H9 (cell line): ENCODE measurements around the gene INPP4A. TPM values are rescaled to one million over a fixed set of nuclear protein-coding genes. Genes with fewer than 3 reads are reported as not detected.

Source experiments
- DNase-seq: peaks from one replicate; pipeline ENCODE4 v3.0.0-alpha.2; 2017
- H2AFZ ChIP-seq: one replicate; pipeline ENCODE4 v1.6.1; 2013; ENCODE audit warnings: mild to moderate bottlenecking, low read length, control low read depth, moderate library complexity
- H2AK5ac ChIP-seq: 2 replicates; pipeline ENCODE4 v1.6.1; 2013; ENCODE audit warnings: low read length, control low read depth, mixed read lengths; ENCODE audit not compliant: insufficient read length
- H2BK120ac ChIP-seq: one replicate; pipeline ENCODE4 v1.6.1; 2013; ENCODE audit warnings: low read depth, mild to moderate bottlenecking, low read length, control low read depth, inconsistent platforms; ENCODE audit not compliant: poor library complexity, severe bottlenecking
- H2BK12ac ChIP-seq: 2 replicates; pipeline ENCODE4 v1.6.1; 2013; ENCODE audit warnings: low read length, control low read depth, mixed read lengths, low read depth; ENCODE audit not compliant: insufficient read length
- H2BK15ac ChIP-seq: 2 replicates; pipeline ENCODE4 v1.6.1; 2013; ENCODE audit warnings: low read depth, low read length, control low read depth
- H2BK20ac ChIP-seq: one replicate; pipeline ENCODE4 v1.6.1; 2013; ENCODE audit warnings: low read depth, mild to moderate bottlenecking, low read length, control low read depth, inconsistent platforms; ENCODE audit not compliant: poor library complexity, severe bottlenecking
- H2BK5ac ChIP-seq: 2 replicates; pipeline ENCODE4 v1.6.1; 2013; ENCODE audit warnings: low read length, control low read depth, mixed read lengths; ENCODE audit not compliant: insufficient read length
- H3K14ac ChIP-seq: 2 replicates; pipeline ENCODE4 v1.6.1; 2013; ENCODE audit warnings: low read length, control low read depth; ENCODE audit not compliant: insufficient read depth
- H3K18ac ChIP-seq: 2 replicates; pipeline ENCODE4 v1.6.1; 2013; ENCODE audit warnings: low read depth, mild to moderate bottlenecking, mixed read lengths, low read length, control low read depth; ENCODE audit not compliant: insufficient read length
- H3K23ac ChIP-seq: 2 replicates; pipeline ENCODE4 v1.6.1; 2013; ENCODE audit warnings: low read length, control low read depth, mixed read lengths, low read depth; ENCODE audit not compliant: insufficient read length
- H3K23me2 ChIP-seq: 2 replicates; pipeline ENCODE4 v1.6.1; 2013; ENCODE audit warnings: low read depth, mild to moderate bottlenecking, mixed read lengths, low read length, control low read depth; ENCODE audit not compliant: insufficient read length, poor library complexity, severe bottlenecking
- H3K27ac ChIP-seq: 2 replicates; pipeline ENCODE4 v1.5.1; 2013; ENCODE audit warnings: low read length, control low read depth, mixed read lengths, low read depth; ENCODE audit not compliant: insufficient read length
- H3K27me3 ChIP-seq: 2 replicates; pipeline ENCODE4 v1.6.1; 2013; ENCODE audit warnings: low read length, control low read depth, inconsistent platforms; ENCODE audit not compliant: insufficient read depth
- H3K4ac ChIP-seq: 2 replicates; pipeline ENCODE4 v1.6.1; 2013; ENCODE audit warnings: low read depth, mild to moderate bottlenecking, control low read depth, inconsistent platforms, low read length, moderate library complexity
- H3K4me1 ChIP-seq: 2 replicates; pipeline ENCODE4 v1.6.1; 2013; ENCODE audit warnings: low read length, control low read depth, inconsistent platforms; ENCODE audit not compliant: insufficient read depth
- H3K4me2 ChIP-seq: 2 replicates; pipeline ENCODE4 v1.6.1; 2013; ENCODE audit warnings: low read length, control low read depth, mixed read lengths; ENCODE audit not compliant: insufficient read length, insufficient read depth
- H3K56ac ChIP-seq: 2 replicates; pipeline ENCODE4 v1.6.1; 2013; ENCODE audit warnings: low read depth, mild to moderate bottlenecking, mixed read lengths, low read length, control low read depth; ENCODE audit not compliant: insufficient read length
- H3K79me1 ChIP-seq: 2 replicates; pipeline ENCODE4 v1.6.1; 2013; ENCODE audit warnings: low read depth, mild to moderate bottlenecking, moderate library complexity, low read length, control low read depth, inconsistent platforms; ENCODE audit not compliant: insufficient read depth, poor library complexity, severe bottlenecking
- H3K79me2 ChIP-seq: 2 replicates; pipeline ENCODE4 v1.6.1; 2013; ENCODE audit warnings: low read length, control low read depth, inconsistent platforms; ENCODE audit not compliant: insufficient read depth
- H3K9ac ChIP-seq: 2 replicates; pipeline ENCODE4 v1.6.1; 2013; ENCODE audit warnings: low read length, control low read depth, mixed read lengths; ENCODE audit not compliant: insufficient read length; ENCODE audit errors: extremely low read depth
- H3K9me3 ChIP-seq: one replicate; pipeline ENCODE4 v1.6.1; 2013; ENCODE audit warnings: low read depth, low read length, inconsistent platforms; ENCODE audit not compliant: control insufficient read depth
- H3T11ph ChIP-seq: one replicate; pipeline ENCODE4 v1.6.1; 2013; ENCODE audit warnings: mild to moderate bottlenecking, low read length, control low read depth, inconsistent platforms
- H4K20me1 ChIP-seq: one replicate; pipeline ENCODE4 v1.6.1; 2013; ENCODE audit not compliant: control insufficient read depth, insufficient read length, insufficient read depth
- H4K5ac ChIP-seq: 2 replicates; pipeline ENCODE4 v1.6.1; 2013; ENCODE audit warnings: low read depth, mild to moderate bottlenecking, mixed read lengths, low read length, control low read depth; ENCODE audit not compliant: insufficient read length
- H4K8ac ChIP-seq: replicated peaks from 2 replicates; pipeline ENCODE4 v1.6.1; 2013; ENCODE audit warnings: low read length, control low read depth, mixed read lengths, low read depth; ENCODE audit not compliant: insufficient read length
- H4K91ac ChIP-seq: 2 replicates; pipeline ENCODE4 v1.6.1; 2013; ENCODE audit warnings: low read depth, mild to moderate bottlenecking, moderate library complexity, mixed read lengths, low read length, control low read depth; ENCODE audit not compliant: insufficient read length
- H3K27ac Mint-ChIP-seq, 3 experiments: 2 replicates in 2 of 3; 3 replicates in 1 of 3; pipeline ENCODE4 v1.8.0; 2020 to 2021; ENCODE audit warnings: mixed read lengths in 3 of 3, mild to moderate bottlenecking in 1 of 3, moderate library complexity in 1 of 3
- H3K27me3 Mint-ChIP-seq: 2 replicates; pipeline ENCODE4 v1.8.0; 2021; ENCODE audit warnings: low read depth, mild to moderate bottlenecking, moderate library complexity, mixed read lengths
- H3K36me3 Mint-ChIP-seq, 3 experiments: 2 replicates in 2 of 3; 3 replicates in 1 of 3; pipeline ENCODE4 v1.8.0; 2020 to 2021; ENCODE audit warnings: low read depth in 3 of 3, mixed read lengths in 3 of 3; ENCODE audit not compliant: insufficient read depth in 1 of 3
- H3K4me1 Mint-ChIP-seq, 2 experiments: 2 replicates each; pipeline ENCODE4 v1.8.0; 2020; ENCODE audit warnings: mixed read lengths in 2 of 2
- H3K4me3 Mint-ChIP-seq, 2 experiments: 2 replicates in 1 of 2; 3 replicates in 1 of 2; pipeline ENCODE4 v1.8.0; 2020 to 2021; ENCODE audit warnings: mild to moderate bottlenecking in 2 of 2, mixed read lengths in 2 of 2, moderate library complexity in 1 of 2
- H3K9me3 Mint-ChIP-seq, 2 experiments: 2 replicates in 1 of 2; 3 replicates in 1 of 2; pipeline ENCODE4 v1.8.0; 2020; ENCODE audit warnings: mild to moderate bottlenecking in 2 of 2, mixed read lengths in 2 of 2, moderate library complexity in 1 of 2
- CTCF ChIP-seq: fragments of 200-600 bp; sonication (generic); conservative IDR thresholded peaks from 3 replicates; pipeline ENCODE4 v1.8.0; 2021; ENCODE audit warnings: antibody characterized with exemption, mild to moderate bottlenecking
- whole genome bisulfite sequencing: extraction: QIAGEN DNeasy Blood & Tissue Kit; methylation state at CpG from one replicate; pipeline ENCODE4 v1.1.7; 2013; ENCODE audit warnings: missing lambda C conversion rate, low lambda C conversion rate, mixed read lengths; ENCODE audit not compliant: insufficient read length; ENCODE audit errors: extremely low coverage; 5-methylcytosine and 5-hydroxymethylcytosine counted together
- total RNA-seq: library from RNA; stranded (reverse); gene quantifications from 2 replicates; pipeline ENCODE4 v1.2.1, GENCODE V29; 2021

INPP4A gene
- total RNA-seq, 1 experiment from 2014 or later: 55.2 TPM

- Histone ChIP-seq H4K8ac (no peak overlapping the region), H2BK5ac (no peak overlapping the region), H3K56ac (no peak overlapping the region), H3K9ac (no peak overlapping the region), H3K4ac (no peak overlapping the region), H3K79me2 (no peaks in the 10 kb centered on the region), H3K4me1 (no peaks in the 10 kb centered on the region), H3K27ac (no peak overlapping the region), H2BK20ac (no peak overlapping the region), H2AK5ac (no peak overlapping the region), H2BK12ac (no peak overlapping the region), H2BK15ac (no peak overlapping the region), H3K9me3 (no peaks in the 10 kb centered on the region), H3K23ac (no peak overlapping the region), H3K18ac (no peak overlapping the region), H3K4me2 (no peak overlapping the region), H4K91ac (no peak overlapping the region), H3K27me3 (no peaks in the 10 kb centered on the region), H4K5ac (no peak overlapping the region), H3K14ac (no peak overlapping the region), H3K79me1 (no peaks in the 10 kb centered on the region), H2BK120ac (no peak overlapping the region), H3T11ph (no peak overlapping the region), H3K23me2 (no peaks in the 10 kb centered on the region), H4K20me1 (no peaks in the 10 kb centered on the region), H2AFZ (no peak overlapping the region)
- Mint-ChIP-seq H3K9me3 (no peaks in the 10 kb centered on the region), H3K27me3 (no peaks in the 10 kb centered on the region), H3K4me1 (peaks cover 14 to 17% of the 10 kb centered on the region in 2 experiments; a peak in 3 of 4 replicates), H3K36me3 (peaks cover 11 to 37% (median 35%) of the 10 kb centered on the region in 3 experiments), H3K4me3 (no peak overlapping the region), H3K27ac (no peak overlapping the region)
- no peak for TF ChIP-seq CTCF
- WGBS: no CpG with 5 or more reads among the region's 6 CpGs
- DNase-seq: no peak
Observed at GRCh38 chr2:98520806-98521205, 76.1 kb downstream of the INPP4A start.
